GM18520 (cell line): ENCODE data around the gene IQSEC1.

Experiments
- ATAC-seq: cut with Tn5 transposase; IDR thresholded peaks from one replicate; pipeline ENCODE4 v1.9.1; 2021; ENCODE audit not compliant: unreplicated experiment

The IQSEC1 gene

DNA sequence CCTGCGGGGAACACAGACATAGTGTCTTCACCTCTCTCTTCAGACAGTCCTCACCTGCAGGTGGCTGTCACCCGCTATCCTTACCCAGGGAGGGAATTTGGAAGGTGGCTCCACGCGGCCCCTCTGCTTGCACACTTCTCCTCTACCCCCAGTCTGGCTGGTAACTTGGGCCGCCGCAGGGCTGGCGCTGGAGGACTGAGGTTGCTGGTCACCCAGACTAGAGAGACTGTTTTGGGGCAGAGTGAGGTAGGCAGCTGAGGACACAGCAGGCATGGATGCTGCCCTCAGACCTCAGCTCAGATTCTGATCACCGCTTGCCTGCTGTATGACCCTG lies 12.6 kb upstream of the IQSEC1 start:
- no peak for ATAC-seq

GRCh38 chr3:13085081-13085845 lies 12.0 kb upstream of the IQSEC1 start:
- no peak for ATAC-seq

DNA sequence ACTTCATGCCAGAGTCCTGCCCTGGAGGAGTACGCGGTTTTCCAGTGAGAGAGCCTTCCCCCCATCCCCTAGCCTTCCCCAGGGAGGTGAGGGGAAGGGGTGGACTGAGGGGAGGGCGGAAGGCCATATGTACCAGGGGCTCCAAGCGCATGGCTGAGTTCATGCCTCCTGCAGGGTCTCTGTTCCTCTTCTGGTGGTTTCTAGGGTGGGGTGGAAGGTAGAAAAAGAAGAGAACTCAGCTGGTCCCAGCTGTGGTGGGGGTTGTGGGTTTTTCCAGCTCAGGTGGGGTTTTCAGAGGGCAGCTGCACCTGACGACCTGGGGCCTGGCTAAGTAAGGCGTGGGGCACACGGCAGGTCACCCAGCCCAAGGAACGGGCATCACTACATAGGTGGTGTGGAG lies 10.7 kb upstream of the IQSEC1 start:
- no peak for ATAC-seq

GRCh38 chr3:13083254-13083653 lies 10.0 kb upstream of the IQSEC1 start:
- ATAC-seq: no peak

- no peak for ATAC-seq
Observed at GRCh38 chr3:13082677-13083076, 9.4 kb upstream of the IQSEC1 start.

GRCh38 chr3:13081603-13082360 lies 8.6 kb upstream of the IQSEC1 start:
- ATAC-seq: no peak

GRCh38 chr3:13080591-13080990 lies 7.4 kb upstream of the IQSEC1 start:
- ATAC-seq: no peak

GRCh38 chr3:13080026-13080425 lies 6.8 kb upstream of the IQSEC1 start:
- ATAC-seq: no peak

- ATAC-seq: no peak
Observed at GRCh38 chr3:13079510-13079909, 6.3 kb upstream of the IQSEC1 start.

GRCh38 chr3:13079051-13079450 lies 5.8 kb upstream of the IQSEC1 start:
- no peak for ATAC-seq

DNA sequence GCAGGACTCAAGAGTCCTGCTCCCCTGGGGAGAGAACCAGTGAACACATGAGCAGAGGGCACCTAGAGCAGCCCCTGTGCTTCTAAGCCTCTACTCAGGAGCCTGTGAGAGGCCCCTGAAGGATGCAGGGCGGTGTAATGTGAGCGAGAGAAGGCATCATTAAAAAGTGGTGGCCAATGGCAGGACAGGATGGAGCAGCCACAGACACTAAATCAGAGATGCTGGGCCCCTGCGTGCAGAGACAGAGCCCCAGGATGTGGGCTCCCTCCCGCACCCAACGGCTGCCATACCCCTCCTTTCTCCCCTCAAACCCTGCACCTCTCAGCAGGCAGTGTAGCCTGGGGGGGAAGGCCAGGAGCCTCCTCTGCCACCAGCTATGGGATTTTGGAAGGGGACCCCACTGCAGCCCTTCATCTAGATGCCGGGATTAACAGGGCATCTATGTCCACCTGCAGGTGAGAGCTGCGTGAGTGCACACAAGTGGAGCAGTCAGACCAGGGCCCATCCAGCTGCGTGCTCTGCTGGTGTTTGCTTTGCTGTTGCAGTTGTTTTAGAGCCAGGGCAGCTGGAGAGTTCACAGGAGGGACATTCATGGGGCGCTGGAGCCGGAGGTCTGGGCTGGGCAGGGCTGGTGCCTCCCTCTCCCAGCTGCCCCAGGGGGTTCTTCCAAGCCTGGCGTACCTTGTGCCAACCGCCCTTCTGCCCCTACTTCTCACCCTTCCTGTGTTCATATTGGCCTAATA lies 5.1 kb upstream of the IQSEC1 start:
- ATAC-seq: no peak

GRCh38 chr3:13077431-13078162 lies 4.4 kb upstream of the IQSEC1 start:
- no peak for ATAC-seq

DNA sequence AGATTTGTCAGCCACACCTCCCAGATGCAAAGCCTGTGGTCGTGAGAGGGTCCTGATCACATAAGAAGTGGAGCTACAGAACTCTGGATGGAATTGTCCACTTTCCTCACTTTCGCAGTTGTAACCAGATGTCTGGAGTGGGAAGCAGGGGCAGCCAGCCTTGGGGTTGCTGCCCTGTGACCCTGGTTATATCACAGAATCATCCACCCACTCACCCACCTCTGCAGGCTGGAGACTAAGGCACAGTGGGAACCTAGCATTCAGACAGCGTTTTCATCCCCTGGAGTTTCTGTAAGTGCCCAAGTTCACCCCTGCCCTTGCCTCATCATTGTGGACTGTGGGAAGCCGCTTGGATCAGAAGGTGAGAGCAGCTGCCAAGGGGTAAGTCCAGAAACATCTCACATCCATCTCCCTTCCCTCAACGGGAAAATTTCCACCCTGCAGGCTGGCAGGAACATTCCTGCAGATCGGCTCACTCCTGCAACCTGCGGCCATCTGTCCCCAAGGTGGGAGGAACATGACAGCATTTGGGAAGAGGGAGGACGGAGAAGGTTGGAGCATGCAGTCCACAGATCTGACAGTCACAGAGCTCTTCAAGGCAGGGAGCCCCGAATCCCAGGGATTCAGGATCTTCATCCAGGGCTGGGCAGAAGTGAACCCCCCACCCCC lies 2.9 kb upstream of the IQSEC1 start:
- ATAC-seq: no peak

GRCh38 chr3:13075318-13075717 lies 2.1 kb upstream of the IQSEC1 start:
- ATAC-seq: no peak

DNA sequence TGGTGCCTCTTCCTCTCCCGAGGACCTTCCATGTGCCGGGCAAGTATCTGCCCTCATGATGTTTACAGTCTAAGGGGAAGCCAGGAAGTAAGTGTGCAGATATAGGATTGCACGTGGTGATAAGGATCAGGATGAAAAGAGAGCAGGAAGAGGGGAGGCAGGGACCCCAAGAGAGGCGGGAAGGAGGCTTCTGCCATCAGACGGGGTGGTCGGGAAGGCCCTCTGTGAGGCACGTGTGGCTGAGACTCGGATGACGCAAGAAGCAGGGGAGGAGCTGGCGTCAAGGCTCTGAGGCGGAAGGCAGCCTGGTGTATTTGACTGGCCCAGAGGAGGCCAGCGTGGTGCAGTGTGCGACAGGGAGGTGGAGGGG lies 762 bp upstream of the IQSEC1 start:
- no peak for ATAC-seq

GRCh38 chr3:13072600-13073325 lies 466 bp downstream of the IQSEC1 start:
- ATAC-seq: no peak

DNA sequence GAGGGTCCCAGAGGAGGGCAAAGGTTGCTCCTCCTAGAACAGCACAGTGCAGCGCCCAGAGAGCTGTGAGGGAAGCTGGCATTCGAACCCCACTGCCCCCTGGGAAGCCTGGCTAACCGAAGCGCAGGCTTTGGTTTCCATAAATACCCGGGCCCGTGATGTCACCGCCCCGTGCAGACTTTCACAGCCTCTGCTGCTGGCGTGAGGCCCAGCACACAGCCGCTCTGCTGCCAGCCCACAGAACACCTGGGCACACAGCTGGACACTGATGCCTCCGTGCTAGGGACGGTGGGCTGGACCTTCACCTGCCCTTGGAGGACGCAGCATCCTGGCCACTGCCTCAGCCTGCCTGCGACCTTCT lies 1.0 kb downstream of the IQSEC1 start:
- peak; percentile 35 for ATAC-seq

- ATAC-seq: no peak
Observed at GRCh38 chr3:13071695-13072094, 1.5 kb downstream of the IQSEC1 start.

- ATAC-seq: no peak
Observed at GRCh38 chr3:13070391-13071070, 2.7 kb downstream of the IQSEC1 start.

DNA sequence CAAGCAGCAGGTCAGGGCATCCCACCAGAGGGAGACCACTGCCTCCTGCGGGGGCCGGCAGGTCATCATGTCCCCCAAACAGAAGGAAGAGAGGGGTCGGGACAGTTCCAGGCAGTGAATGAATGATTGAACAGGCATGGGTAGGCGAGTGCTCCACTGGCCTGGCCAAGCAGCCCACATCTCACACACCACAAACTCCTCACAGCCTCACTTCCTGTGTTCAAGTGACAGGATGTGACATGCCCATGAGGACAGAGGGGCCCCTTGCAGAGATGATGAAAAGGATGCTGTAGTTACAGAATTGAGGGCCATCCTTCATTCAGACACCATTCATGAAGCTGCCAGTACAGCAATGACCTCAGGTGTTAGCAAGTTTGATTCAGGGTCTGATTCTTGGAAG lies 3.7 kb downstream of the IQSEC1 start:
- ATAC-seq: peak; percentile 50
